Lung (tissue), 12 donors: ENCODE measurements around the gene WSCD1. TPM values are rescaled to one million over a fixed set of nuclear protein-coding genes. Genes with fewer than 3 reads are reported as not detected.

Experiments
- ATAC-seq: fragments of 200-7000 bp; cut with Tn5 transposase; one replicate; pipeline ENCODE4 v1.9.1; 2020; ENCODE audit warnings: moderate number of reproducible peaks; ENCODE audit not compliant: insufficient read depth, low FRiP score
- DNase-seq, 3 donors: peaks; one replicate each; pipeline ENCODE4 v3.0.0-alpha.2; 2013 to 2017
- H3K27ac ChIP-seq, 2 donors: one replicate each; pipeline ENCODE4 v1.5.1; 2013; ENCODE audit warnings: mild to moderate bottlenecking in 2 of 2, moderate library complexity in 2 of 2, control low read depth in 1 of 2, inconsistent platforms in 1 of 2, low read depth in 1 of 2, low read length in 1 of 2
- H3K27me3 ChIP-seq, 3 donors: one replicate each; pipeline ENCODE4 v1.5.1; 2013; ENCODE audit warnings: low read length in 2 of 3; ENCODE audit not compliant: control insufficient read depth in 3 of 3, insufficient read depth in 3 of 3
- H3K36me3 ChIP-seq, 4 donors: one replicate each; pipeline ENCODE4 v1.5.1; 2013; ENCODE audit warnings: low read length in 4 of 4, mild to moderate bottlenecking in 1 of 4, moderate library complexity in 1 of 4; ENCODE audit not compliant: control insufficient read depth in 4 of 4, insufficient read depth in 4 of 4
- H3K4me1 ChIP-seq, 5 donors: one replicate each; pipeline ENCODE4 v1.5.1; 2013; ENCODE audit warnings: low read length in 5 of 5, mild to moderate bottlenecking in 2 of 5, moderate library complexity in 1 of 5; ENCODE audit not compliant: control insufficient read depth in 5 of 5, insufficient read depth in 5 of 5
- H3K4me3 ChIP-seq: one replicate; pipeline ENCODE4 v1.5.1; 2013; ENCODE audit warnings: mild to moderate bottlenecking, control low read depth, moderate library complexity
- H3K9ac ChIP-seq, 2 donors: one replicate each; pipeline ENCODE4 v1.5.1; 2013; ENCODE audit warnings: low read length in 2 of 2, control low read depth in 1 of 2; ENCODE audit not compliant: insufficient read depth in 1 of 2
- H3K9me3 ChIP-seq, 4 donors: one replicate each; pipeline ENCODE4 v1.5.1; 2013; ENCODE audit warnings: low read length in 3 of 4, mild to moderate bottlenecking in 1 of 4, moderate library complexity in 1 of 4; ENCODE audit not compliant: control insufficient read depth in 4 of 4, insufficient read depth in 3 of 4
- WGBS, 2 donors: extraction: QIAGEN DNeasy Blood & Tissue Kit; methylation state at CpG; one replicate each; pipeline ENCODE4 v1.1.7; 2013; 5-methylcytosine and 5-hydroxymethylcytosine counted together
- polyA plus RNA-seq, 2 donors: library from polyadenylated mRNA; stranded (reverse); fragments of 200-250 nt; gene quantifications; one replicate each; pipeline ENCODE4 v1.2.1, GENCODE V29; 2013
- total RNA-seq, 2 donors: library from RNA; depleted of rRNA in 1 of 2; stranded (reverse); fragments of >200 nt in 1 of 2; gene quantifications; one replicate each; pipeline ENCODE4 v1.2.1, GENCODE V29; 2014 to 2021
- TF ChIP-seq, protein P1 (sequence below): IDR thresholded peaks from 2 replicates; pipeline ENCODE4 v1.5.1; 2012; ENCODE audit warnings: mild to moderate bottlenecking; ENCODE audit errors: control extremely low read depth, extremely low read depth
- donor health status: control.
- donor health status: control.
- donor health status: Bipolar disorder and iron deficiency.
- donor health status: healthy.
- donor health status: DM: yes; HTN: yes; CAD: no.

WSCD1 gene
- total and polyA plus RNA-seq, 4 donors, result 1.5 to 13.4 (median 3.8) TPM

DNA sequence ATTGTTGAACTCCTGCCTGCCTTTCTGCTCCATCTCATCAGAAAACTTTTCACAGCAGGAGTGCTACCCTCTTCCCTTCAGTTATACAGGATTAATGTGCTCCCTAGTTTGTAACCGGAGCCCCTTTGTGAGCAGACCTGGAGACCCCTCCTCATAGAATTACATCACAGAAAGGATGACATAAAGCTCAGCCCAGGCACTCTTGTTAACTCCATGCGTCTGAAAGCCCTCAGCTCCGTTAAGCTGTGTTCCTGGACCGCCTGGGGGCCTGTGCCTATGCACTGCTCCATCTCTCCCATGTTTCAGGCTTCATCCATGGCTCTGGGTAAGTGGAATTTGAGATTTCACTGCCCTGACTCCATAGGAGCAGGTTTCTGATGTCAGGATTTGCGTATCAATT lies 7.6 kb downstream of the WSCD1 start:
- H3K36me3 ChIP-seq, result no peaks in the 10 kb centered on the region
- TF ChIP-seq, protein P1, sequence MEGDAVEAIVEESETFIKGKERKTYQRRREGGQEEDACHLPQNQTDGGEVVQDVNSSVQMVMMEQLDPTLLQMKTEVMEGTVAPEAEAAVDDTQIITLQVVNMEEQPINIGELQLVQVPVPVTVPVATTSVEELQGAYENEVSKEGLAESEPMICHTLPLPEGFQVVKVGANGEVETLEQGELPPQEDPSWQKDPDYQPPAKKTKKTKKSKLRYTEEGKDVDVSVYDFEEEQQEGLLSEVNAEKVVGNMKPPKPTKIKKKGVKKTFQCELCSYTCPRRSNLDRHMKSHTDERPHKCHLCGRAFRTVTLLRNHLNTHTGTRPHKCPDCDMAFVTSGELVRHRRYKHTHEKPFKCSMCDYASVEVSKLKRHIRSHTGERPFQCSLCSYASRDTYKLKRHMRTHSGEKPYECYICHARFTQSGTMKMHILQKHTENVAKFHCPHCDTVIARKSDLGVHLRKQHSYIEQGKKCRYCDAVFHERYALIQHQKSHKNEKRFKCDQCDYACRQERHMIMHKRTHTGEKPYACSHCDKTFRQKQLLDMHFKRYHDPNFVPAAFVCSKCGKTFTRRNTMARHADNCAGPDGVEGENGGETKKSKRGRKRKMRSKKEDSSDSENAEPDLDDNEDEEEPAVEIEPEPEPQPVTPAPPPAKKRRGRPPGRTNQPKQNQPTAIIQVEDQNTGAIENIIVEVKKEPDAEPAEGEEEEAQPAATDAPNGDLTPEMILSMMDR, result no peak
- H3K9me3 ChIP-seq, result no peaks in the 10 kb centered on the region
- H3K27me3 ChIP-seq, result peaks cover 0 to 6% (median 5%) of the 10 kb centered on the region in 3 donors
- H3K27ac ChIP-seq, result no peak overlapping the region
- no peaks in the 10 kb centered on the region for H3K4me1 ChIP-seq
- ATAC-seq, result no peak
- DNase-seq, result no peak
- H3K9ac ChIP-seq, result no peak overlapping the region
- no peak overlapping the region for H3K4me3 ChIP-seq
- 76 to 86% methylated on average over 5 of the region's 5 CpGs for WGBS, 2 donors

DNA sequence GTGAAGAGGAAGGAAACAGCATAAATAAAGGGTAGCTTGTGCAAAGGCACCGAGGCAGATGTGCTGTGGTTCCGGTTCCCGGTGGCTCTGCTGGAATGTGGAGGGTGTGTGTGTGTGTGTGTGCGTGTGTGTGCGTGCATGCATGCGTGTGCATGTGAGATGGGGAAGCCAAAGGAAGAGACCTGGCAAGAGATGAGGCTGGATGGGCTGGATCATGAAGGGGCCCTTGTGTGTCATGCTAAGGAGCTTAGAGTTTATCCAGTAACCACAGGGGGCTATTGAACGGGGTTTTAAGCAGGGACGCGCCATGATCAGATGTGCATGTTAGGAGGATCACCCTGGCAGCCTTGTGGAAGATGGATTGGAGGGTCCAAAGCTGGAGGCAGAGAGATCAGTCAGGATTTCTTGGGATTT lies 8.3 kb downstream of the WSCD1 start:
- 74 to 77% methylated on average over 9 of the region's 9 CpGs for WGBS, 2 donors

DNA sequence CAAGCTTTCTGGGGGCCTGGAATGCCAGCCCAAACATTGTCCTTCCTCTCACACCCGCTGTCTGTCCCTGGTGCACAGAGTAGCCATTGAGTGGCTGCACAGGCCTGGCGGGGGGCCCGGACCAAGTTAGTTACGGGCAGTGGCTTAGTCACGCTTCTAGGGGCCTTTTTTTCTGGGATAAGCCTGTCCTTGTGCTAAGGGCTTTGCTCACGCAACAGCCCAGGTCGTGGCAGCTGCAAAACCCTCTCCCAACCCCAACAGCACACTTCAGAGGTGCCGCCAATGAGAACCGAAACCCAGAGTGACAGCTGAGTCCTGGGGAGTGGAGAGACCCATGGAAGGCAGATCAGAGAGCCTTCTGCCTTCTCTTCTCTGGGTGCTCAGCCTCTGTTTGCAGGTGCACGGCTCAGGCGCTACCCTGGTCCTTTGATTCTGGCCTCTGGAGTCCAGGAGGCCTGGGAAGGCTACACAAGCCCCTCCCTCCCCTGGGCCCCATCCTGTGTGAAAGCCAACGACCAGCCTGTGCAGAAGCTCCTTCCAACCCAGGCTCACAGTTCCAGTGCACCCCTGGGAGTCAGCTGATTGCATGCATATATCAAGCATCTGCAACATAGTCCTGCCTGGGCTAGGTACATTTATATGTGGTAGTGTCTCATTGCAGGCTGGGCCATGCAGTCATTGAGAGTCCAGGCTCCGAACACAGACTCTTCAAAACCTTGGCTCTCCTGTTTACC lies 9.1 kb downstream of the WSCD1 start:
- ATAC-seq (no peak), DNase-seq (no peak)
- no peaks in the 10 kb centered on the region for H3K36me3 ChIP-seq
- TF ChIP-seq, protein P1, result no peak
- no peak overlapping the region for H3K9ac ChIP-seq
- no peak overlapping the region for H3K4me3 ChIP-seq
- H3K27me3 ChIP-seq, result peaks cover 0 to 6% (median 0%) of the 10 kb centered on the region in 3 donors
- peaks cover 0 to 4% (median 0%) of the 10 kb centered on the region in 5 donors for H3K4me1 ChIP-seq
- H3K27ac ChIP-seq, result no peak overlapping the region
- H3K9me3 ChIP-seq, result no peaks in the 10 kb centered on the region
- WGBS, 2 donors, result 77 to 83% methylated on average over 13 of the region's 13 CpGs

More for the DNA sequence above, 8.3 kb downstream of the WSCD1 start:
- Histone ChIP-seq H3K4me3 (no peak overlapping the region), H3K27me3 (peaks cover 0 to 7% (median 0%) of the 10 kb centered on the region in 3 donors), H3K4me1 (no peaks in the 10 kb centered on the region), H3K9me3 (no peaks in the 10 kb centered on the region), H3K27ac (no peak overlapping the region), H3K36me3 (no peaks in the 10 kb centered on the region), H3K9ac (no peak overlapping the region)
- DNase-seq (no peak), ATAC-seq (no peak)
- TF ChIP-seq, protein P1, result no peak

DNA sequence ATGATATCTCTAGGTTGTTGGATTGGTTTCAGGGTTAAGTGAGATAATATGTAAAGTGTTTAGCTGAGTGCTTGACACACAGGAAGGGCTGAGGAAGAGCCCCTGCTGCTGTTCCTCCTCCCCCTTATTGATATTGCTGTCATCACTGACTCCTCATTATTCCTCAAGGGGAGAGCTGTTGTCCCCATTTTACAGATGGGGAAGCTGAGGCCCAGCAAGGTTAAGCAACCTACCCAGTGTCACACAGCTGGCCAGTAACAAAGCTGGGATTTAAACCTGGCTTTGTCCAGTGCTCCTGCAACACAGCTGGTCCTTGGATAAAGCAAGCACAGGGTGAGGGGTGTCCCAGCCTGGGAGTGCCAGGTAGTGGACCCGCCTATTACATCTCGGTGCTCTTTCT lies 9.8 kb downstream of the WSCD1 start:
- TF ChIP-seq, protein P1, result no peak
- ATAC-seq (no peak), DNase-seq (no peak)
- peaks cover 0 to 5% (median 0%) of the 10 kb centered on the region in 3 donors for H3K27me3 ChIP-seq
- no peak overlapping the region for H3K9ac ChIP-seq
- H3K9me3 ChIP-seq, result no peaks in the 10 kb centered on the region
- H3K4me3 ChIP-seq, result no peak overlapping the region
- WGBS, 2 donors, result 97% methylated on average over 2 of the region's 2 CpGs
- H3K36me3 ChIP-seq, result no peaks in the 10 kb centered on the region
- H3K27ac ChIP-seq, result no peak overlapping the region
- H3K4me1 ChIP-seq, result peaks cover 0 to 6% (median 0%) of the 10 kb centered on the region in 5 donors
